SK-N-MC (cell line): ENCODE measurements around the gene DNAJA3.

Experiments used
- EZH2 ChIP-seq: fragments of 200-600 bp; sonication (generic); IDR thresholded peaks from one replicate; pipeline ENCODE4 v1.6.1; 2017; ENCODE audit warnings: antibody characterized with exemption
- POLR2AphosphoS5 ChIP-seq: IDR thresholded peaks from 2 replicates; pipeline ENCODE4 v1.6.1; 2012; ENCODE audit warnings: mild to moderate bottlenecking, low read depth, low read length, borderline replicate concordance

- TF ChIP-seq POLR2AphosphoS5, result no peak
- TF ChIP-seq EZH2, result no peak
These were observed 18.3 kb downstream of the DNAJA3 start for GRCh38 chr16:4443986-4444385.
